ENCODE results near the gene ANKRD13B.
"Not testable (repeated sequence)": the region's sequence is repeated elsewhere in the genome, so short reads cannot be mapped to it uniquely, and the experiment has no call there.

The ANKRD13B gene

GRCh38 chr17:29650396-29650795, 57.5 kb downstream of the ANKRD13B start (continued):
- TF ChIP-seq ZNF214 (tag by site-specific recombination; IDR thresholded peaks at IDR 0.05; ENCODE audit: borderline replicate concordance) (no peak), ZNF530 (tag by site-specific recombination; IDR thresholded peaks at IDR 0.05; ENCODE audit: low read depth) (no peak), ZFP37 (tag by site-specific recombination; IDR thresholded peaks at IDR 0.05) (no peak), ATF2 (tag by site-specific recombination; IDR thresholded peaks at IDR 0.05; ENCODE audit: low read depth) (no peak), ZNF24 (tag by site-specific recombination; IDR thresholded peaks at IDR 0.05) (no peak)

GRCh38 chr17:29651913-29652312, 59.0 kb downstream of the ANKRD13B start:
- H3K27ac ChIP-seq (ENCODE audit: extremely low read depth, low read depth, low read length); H3K9me3 ChIP-seq (ENCODE audit: control insufficient read depth, insufficient read depth, low read depth, low read length); H3K4me3 ChIP-seq (ENCODE audit: low read depth, low read length); H3K4me1 ChIP-seq (ENCODE audit: control insufficient read depth, insufficient read depth, low read length); H3K36me3 ChIP-seq (ENCODE audit: control insufficient read depth in 2 of 2, insufficient read depth in 1 of 2, low read length in 2 of 2); POLR2A ChIA-PET; CTCF ChIA-PET: not testable (repeated sequence)

- Histone ChIP-seq H3K27ac (ENCODE audit: extremely low read depth, low read depth, low read length) (no peak overlapping the region), H3K4me3 (ENCODE audit: low read depth, low read length) (no peak overlapping the region), H3K9me3 (ENCODE audit: control insufficient read depth, insufficient read depth, low read depth, low read length) (no peaks in the 10 kb centered on the region), H3K36me3 (ENCODE audit: control insufficient read depth in 2 of 2, insufficient read depth in 1 of 2, low read length in 2 of 2) (peaks cover 0 to 6% of the 10 kb centered on the region in 2 experiments; a peak in 2 of 3 replicates), H3K4me1 (ENCODE audit: control insufficient read depth, insufficient read depth, low read length) (no peaks in the 10 kb centered on the region)
- no peak for TF ChIP-seq YY2 (tag by site-specific recombination; IDR thresholded peaks at IDR 0.05)
- no peak for TF ChIP-seq SETDB1 (IDR thresholded peaks at IDR 0.05; ENCODE audit: insufficient read length, low read length)
- TF ChIP-seq AEBP2 (tag by site-specific recombination; IDR thresholded peaks at IDR 0.05; ENCODE audit: borderline replicate concordance): no peak
- no peak for TF ChIP-seq ZNF341 (tag by site-specific recombination; IDR thresholded peaks at IDR 0.05; ENCODE audit: low read depth)
- TF ChIP-seq CTCF (tag by site-specific recombination; IDR thresholded peaks at IDR 0.05): no peak
- no peak for TF ChIP-seq ZNF514 (tag by site-specific recombination; IDR thresholded peaks at IDR 0.05)
- no peak for TF ChIP-seq INSM2 (tag by site-specific recombination; IDR thresholded peaks at IDR 0.05)
- no peak for TF ChIP-seq GFI1B (tag by site-specific recombination; IDR thresholded peaks at IDR 0.05)
- POLR2A ChIA-PET: no interaction called here
- CTCF ChIA-PET: interaction anchor here (0.6 to 1.3 kb wide), 4 partner anchors 13 to 666 kb away, joined by 3 to 7 read pairs (median 4); no protein-coding TSS in a partner anchor
Measured at GRCh38 chr17:29652976-29653375, 60.0 kb downstream of the ANKRD13B start.
